ENCODE measurements around the gene ADAMTSL2.

ADAMTSL2 gene

DNA sequence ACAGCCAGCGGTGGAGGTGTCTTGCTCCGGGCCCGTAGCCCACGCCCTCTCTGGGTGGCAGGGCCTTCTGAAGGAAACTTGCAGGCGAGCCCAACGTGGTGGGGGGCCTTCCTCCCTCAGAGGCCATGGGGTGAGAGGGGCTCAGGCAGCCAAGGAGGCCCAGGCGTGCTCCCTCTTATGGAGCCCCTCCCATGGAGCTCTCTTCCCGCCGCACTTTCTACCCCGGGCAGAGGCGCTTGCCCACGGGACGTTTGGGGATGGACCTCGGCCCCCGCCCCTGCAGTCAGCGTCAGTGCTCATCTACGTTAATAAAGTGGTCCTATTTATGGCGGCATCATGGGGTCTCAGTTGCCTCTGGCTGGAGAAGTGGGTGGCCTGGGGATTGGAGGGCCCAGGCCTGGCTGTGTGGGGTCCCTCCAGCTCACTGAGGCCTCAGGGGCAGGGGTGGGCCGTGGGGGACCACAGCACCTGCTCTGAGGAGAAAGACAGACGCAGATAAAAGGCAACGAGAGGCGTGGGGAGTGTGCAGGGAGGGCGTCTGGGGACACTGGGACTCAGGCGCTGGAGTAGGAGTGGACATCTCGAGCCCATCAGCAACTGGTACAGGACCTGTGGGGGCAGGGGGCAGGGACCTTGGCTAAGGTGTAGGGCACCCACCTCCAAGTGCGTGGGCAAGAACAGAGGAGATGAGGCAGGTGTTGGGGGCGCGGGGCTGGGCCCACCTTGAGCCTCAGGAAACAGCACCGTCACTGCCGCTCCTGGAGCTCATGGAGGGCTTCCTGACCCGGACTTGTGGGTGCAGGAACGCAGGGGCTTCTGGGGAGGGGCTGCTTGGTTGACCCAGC is 40.9 kb downstream of the ADAMTSL2 start:
- TF ChIP-seq CTCF (IDR thresholded peaks at IDR 0.05; ENCODE audit: low read depth, low read length, poor library complexity, severe bottlenecking) (no peak), EZH2phosphoT487 (IDR thresholded peaks at IDR 0.05; ENCODE audit: borderline replicate concordance, low read length) (no peak)
- H4K20me1 ChIP-seq (ENCODE audit: control insufficient read depth, insufficient read depth, low read depth, low read length), result no peaks in the 10 kb centered on the region
- H3F3A ChIP-seq (ENCODE audit: control insufficient read depth, insufficient read depth), result peaks cover under 1% of the 10 kb centered on the region
- H3K79me2 ChIP-seq (ENCODE audit: control insufficient read depth, low read length), result no peaks in the 10 kb centered on the region
- H3K27me3 ChIP-seq (ENCODE audit: control insufficient read depth, low read length), result peaks cover 18% of the 10 kb centered on the region
- H3K9me2 ChIP-seq (replicated peaks; ENCODE audit: control insufficient read depth, low read length), result no peaks in the 10 kb centered on the region
- no peak overlapping the region for H3K4me3 ChIP-seq (ENCODE audit: low read length)
- H3K4me1 ChIP-seq (ENCODE audit: control insufficient read depth, low read length), result peaks cover 38% of the 10 kb centered on the region
- no peak overlapping the region for H3K27ac ChIP-seq (ENCODE audit: low read depth, low read length)
- no peaks in the 10 kb centered on the region for H3K36me3 ChIP-seq (ENCODE audit: control insufficient read depth, low read length)
- no peak overlapping the region for H3K4me2 ChIP-seq (ENCODE audit: low read length)
- H3K9me3 ChIP-seq (ENCODE audit: control insufficient read depth, insufficient read depth, low read length), result no peaks in the 10 kb centered on the region

DNA sequence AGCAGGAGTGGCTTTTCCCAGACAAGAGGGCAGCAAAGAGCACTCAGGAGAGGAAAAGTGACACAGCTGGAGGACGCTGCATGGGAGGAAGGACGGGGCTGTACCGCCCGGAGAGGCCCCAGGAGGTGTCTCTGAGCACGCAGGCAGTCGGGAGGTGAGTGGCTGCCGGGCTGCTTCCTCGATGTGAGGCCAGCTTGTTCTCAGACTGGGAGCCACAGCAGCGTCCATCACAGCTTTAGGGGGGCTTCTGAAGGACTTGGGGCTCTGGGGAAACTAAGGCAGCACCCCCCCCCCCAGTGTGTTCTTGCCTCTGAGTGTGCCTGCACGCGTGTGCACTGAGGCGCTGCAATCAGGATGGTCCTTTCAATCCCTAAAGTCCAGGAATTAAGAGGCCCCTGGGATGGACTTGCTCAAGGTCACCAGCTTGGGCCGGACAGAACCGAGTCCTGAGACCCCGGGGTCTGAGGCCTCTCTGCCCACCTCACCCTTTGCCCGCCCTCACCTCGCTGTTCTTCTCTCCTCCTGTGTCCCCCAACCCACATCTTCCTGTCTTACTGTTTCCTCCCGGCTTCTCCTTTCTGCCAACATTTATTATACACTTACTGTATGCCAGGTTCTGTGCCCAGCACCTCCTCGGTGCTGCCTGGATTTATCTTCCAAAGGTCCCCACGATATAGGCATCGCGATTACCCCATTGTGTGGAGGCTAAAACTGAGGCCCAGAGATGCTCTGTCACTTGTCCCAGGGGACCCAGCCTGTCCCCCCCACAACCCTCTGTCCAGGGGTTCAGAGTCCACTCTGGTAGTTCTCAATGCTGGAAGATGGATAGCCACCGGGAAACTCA is 41.7 kb downstream of the ADAMTSL2 start:
- no peak overlapping the region for H3K4me2 ChIP-seq (ENCODE audit: low read length)
- TF ChIP-seq EZH2phosphoT487 (IDR thresholded peaks at IDR 0.05; ENCODE audit: borderline replicate concordance, low read length) (no peak), CTCF (IDR thresholded peaks at IDR 0.05; ENCODE audit: low read depth, low read length, poor library complexity, severe bottlenecking) (no peak)
- H3K27ac ChIP-seq (ENCODE audit: low read depth, low read length), result no peak overlapping the region
- H4K20me1 ChIP-seq (ENCODE audit: control insufficient read depth, insufficient read depth, low read depth, low read length), result no peaks in the 10 kb centered on the region
- no peak overlapping the region for H3K4me3 ChIP-seq (ENCODE audit: low read length)
- no peaks in the 10 kb centered on the region for H3K9me3 ChIP-seq (ENCODE audit: control insufficient read depth, insufficient read depth, low read length)
- no peaks in the 10 kb centered on the region for H3K79me2 ChIP-seq (ENCODE audit: control insufficient read depth, low read length)
- H3K36me3 ChIP-seq (ENCODE audit: control insufficient read depth, low read length), result no peaks in the 10 kb centered on the region
- peaks cover 8% of the 10 kb centered on the region for H3F3A ChIP-seq (ENCODE audit: control insufficient read depth, insufficient read depth)
- peaks cover 47% of the 10 kb centered on the region for H3K4me1 ChIP-seq (ENCODE audit: control insufficient read depth, low read length)
- H3K27me3 ChIP-seq (ENCODE audit: control insufficient read depth, low read length), result peaks cover 24% of the 10 kb centered on the region
- H3K9me2 ChIP-seq (replicated peaks; ENCODE audit: control insufficient read depth, low read length), result no peaks in the 10 kb centered on the region

GRCh38 chr9:133576875-133577736 is 42.6 kb downstream of the ADAMTSL2 start:
- no peaks in the 10 kb centered on the region for H4K20me1 ChIP-seq (ENCODE audit: control insufficient read depth, insufficient read depth, low read depth, low read length)
- H3K9me3 ChIP-seq (ENCODE audit: control insufficient read depth, insufficient read depth, low read length), result no peaks in the 10 kb centered on the region
- no peaks in the 10 kb centered on the region for H3K36me3 ChIP-seq (ENCODE audit: control insufficient read depth, low read length)
- H3K9me2 ChIP-seq (replicated peaks; ENCODE audit: control insufficient read depth, low read length), result no peaks in the 10 kb centered on the region
- H3K79me2 ChIP-seq (ENCODE audit: control insufficient read depth, low read length), result no peaks in the 10 kb centered on the region
- peaks cover 55% of the 10 kb centered on the region for H3K4me1 ChIP-seq (ENCODE audit: control insufficient read depth, low read length)
- peaks cover 31% of the 10 kb centered on the region for H3K27me3 ChIP-seq (ENCODE audit: control insufficient read depth, low read length)
- no peak overlapping the region for H3K4me3 ChIP-seq (ENCODE audit: low read length)
- peaks cover 10% of the 10 kb centered on the region for H3F3A ChIP-seq (ENCODE audit: control insufficient read depth, insufficient read depth)
- no peak overlapping the region for H3K4me2 ChIP-seq (ENCODE audit: low read length)
- H3K27ac ChIP-seq (ENCODE audit: low read depth, low read length), result no peak overlapping the region
- no peak for TF ChIP-seq CTCF (IDR thresholded peaks at IDR 0.05; ENCODE audit: low read depth, low read length, poor library complexity, severe bottlenecking)
- TF ChIP-seq EZH2phosphoT487 (IDR thresholded peaks at IDR 0.05; ENCODE audit: borderline replicate concordance, low read length), result no peak

Data from DOHH2 (cell line).